Erythroblast (primary cell): ENCODE results near the gene ITGAE.

Experiments
- DNase-seq, 2 experiments: peaks; one replicate each; lab custom pipeline; 2025; lab: John Stamatoyannopoulos, UW
- GATA1 ChIP-seq: IDR thresholded peaks from 2 replicates; pipeline ENCODE4 v1.6.1; 2011; ENCODE audit warnings: low read depth, mild to moderate bottlenecking, control low read depth, low read length, moderate library complexity
- POLR2A ChIP-seq: IDR thresholded peaks from 2 replicates; pipeline ENCODE4 v1.6.1; 2011; ENCODE audit warnings: mild to moderate bottlenecking, low read length

Gene ITGAE

DNA sequence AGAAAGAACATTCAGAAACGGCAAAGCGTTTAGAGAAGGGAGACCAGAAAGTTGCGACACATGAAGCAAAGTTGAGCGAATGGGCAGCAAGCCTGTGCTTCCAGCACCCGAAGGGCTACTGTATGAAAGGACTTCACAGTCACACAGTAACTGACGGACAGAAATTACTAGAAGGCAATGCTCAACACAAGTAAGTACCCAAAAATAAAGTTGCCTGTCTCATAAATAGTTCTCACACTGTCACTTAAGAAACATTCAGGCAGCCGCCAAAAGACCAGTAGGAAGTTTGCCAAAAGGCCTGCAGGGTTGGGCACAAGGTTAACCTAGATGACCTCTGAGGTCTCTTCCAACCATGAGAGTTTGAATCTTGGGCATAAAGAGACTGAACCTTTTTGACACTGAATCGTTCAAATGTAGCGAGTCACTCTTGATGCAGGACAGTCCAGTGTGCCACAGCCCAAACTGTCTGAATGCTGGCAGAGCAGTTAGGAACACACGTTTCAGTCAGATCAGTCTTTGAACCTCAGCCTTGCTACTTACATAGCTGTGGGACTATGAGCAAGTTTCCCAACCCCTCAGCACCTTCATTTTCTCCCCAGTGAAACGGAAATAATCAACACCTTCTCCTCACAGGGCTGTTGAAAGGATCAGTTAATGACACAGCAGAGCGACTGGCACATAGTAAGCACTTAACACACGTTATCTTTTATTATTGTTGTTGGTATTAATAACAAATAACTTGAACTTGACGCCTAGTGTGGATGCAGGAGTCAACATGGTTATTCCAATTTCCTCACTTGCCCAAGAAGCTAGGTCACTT, 34.6 kb upstream of the ITGAE start:
- no peak for DNase-seq
- TF ChIP-seq GATA1 (no peak), POLR2A (no peak)

DNA sequence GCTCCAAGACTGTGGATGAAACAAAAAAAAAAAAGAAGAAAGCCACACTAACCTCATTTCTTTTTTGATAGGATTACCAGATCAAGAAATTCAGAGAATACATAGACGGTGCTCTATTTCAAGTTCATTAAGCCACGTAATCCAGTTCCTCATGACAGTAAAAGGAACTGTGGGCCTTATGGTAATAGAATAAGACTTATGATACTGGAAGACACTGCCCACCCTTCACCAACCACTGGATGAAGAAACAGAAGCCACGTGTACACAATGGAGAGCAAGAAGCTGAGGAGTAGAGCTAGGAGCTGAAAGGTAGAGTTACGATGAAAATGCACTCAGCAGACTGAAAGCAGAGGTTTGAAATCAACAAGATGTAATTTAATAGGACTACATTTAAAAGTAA, 33.8 kb upstream of the ITGAE start:
- no peak for TF ChIP-seq POLR2A
- no peak for TF ChIP-seq GATA1
- DNase-seq = no peak

DNA sequence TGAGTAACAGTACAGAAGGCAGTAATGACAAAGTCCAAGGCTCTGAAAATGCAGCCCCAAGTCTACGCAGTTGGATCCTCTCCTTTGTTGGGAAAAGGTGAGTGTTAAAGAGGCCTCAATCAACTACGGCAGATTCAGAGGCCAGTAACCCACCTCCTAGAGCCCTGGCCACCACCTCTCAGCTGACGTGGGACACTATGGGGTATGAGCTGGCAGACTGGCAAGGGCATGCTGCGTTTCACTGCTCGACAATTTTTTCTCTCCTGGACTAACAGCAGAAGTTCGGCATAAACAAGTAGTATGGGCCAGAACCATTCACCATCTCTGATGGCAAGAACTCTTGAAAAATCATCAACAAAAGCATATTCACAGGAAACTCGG, 27.9 kb upstream of the ITGAE start:
- TF ChIP-seq POLR2A (no peak), GATA1 (no peak)
- DNase-seq = no peak

DNA sequence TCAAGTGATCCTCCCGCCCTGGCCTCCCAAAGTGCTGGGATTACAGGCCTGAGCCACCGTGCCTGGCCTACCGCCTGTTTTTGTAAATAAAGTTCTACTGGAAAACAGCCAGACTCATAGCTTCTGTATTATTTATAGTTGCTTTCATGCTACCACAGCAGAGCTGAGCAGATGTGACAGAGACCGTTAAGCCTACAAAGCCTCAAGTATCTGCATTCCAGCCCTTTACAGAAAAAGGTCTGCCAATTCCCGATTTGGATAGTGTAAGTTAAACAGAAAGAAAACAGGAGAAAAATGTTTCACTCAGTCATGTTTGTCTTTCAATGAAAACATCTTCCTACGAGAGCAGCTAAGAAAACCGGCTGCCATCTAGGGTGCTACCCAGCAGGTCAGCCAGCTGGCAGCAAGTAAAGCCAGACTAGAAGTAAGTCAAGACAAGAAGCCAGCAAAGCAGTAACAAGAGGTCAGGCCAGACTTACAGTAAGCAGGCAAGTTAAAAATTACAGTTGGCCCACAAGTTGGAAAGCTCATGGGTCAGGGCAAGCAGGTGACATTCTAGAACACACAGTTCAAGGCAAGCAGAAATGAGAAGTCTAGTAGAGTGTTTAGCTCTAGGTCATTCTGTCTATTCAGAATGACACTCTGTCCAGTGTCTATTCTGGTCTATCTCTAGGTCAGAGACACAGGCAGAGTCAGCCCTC, 27.3 kb upstream of the ITGAE start:
- DNase-seq = no peak
- TF ChIP-seq POLR2A = no peak

DNA sequence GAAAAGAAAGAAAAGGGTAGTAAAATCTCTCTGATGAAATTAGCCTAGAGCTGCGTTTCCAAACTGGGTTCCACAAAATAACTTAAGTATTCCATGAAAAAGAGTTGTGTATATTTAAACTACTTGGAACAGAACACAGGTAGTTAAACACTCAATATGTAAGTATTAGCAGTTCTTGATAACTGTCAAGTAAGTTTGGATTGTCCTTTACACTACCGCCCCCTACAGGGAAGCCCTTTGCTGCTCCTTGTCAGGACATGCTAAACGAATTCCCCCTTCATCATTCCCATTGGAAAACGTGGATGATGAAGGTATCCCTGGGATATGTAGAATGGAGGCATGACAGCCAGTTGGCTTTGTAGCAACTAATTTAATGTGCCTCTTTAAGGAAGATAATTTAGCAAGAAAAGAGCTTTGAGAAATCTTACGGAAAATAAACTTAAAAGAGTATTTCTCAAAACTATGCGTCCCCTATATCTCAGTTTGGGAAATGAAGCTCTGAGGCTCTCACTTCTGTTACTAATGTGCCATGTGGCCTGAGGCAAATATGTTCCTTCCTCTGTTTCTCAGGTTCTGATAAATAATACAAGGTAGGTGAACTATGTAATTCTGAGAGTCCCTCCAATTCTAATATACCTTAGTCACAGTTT, 26.3 kb upstream of the ITGAE start:
- DNase-seq = peak; percentile 56 to 72
- TF ChIP-seq GATA1 (no peak), POLR2A (no peak)

DNA sequence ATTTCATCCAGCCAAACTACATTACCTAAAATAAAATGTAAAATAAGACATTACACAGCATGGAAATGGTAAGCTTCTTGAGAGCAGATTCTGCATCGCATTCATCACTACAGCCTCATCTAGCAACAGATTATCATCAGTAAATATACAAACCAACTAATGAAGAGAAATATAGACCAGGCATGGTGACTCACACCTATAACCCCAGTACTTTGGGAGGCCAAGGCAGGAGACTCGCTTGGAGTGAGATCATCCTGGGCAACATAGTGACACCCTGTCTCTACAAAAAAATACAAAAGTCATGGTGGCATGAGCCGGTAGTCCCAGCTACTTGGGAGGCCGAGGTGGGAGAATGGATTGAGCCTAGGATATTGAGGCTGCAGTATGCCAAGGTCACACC, 25.2 kb upstream of the ITGAE start:
- peak in 1 of 2 experiments; percentile 34 for DNase-seq
- TF ChIP-seq GATA1 (no peak), POLR2A (no peak)

DNA sequence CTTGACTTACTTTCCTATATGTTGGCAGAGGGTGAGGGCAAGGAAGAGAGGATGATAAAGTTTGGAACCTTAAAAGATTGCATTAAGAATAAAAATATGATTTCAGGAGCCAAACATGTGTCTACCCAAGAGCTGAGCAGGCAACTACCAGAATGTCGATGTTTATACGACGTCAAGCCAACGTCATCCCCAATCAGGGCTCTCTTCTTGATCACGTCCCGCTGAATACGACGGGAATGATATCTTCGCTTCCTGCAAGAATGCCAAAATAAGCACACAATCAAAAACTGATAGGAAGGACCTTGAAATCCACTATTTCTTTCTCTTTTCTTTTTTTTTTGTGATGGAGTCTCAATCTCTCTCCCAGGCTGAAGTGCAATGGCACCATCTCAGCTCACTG, 20.1 kb upstream of the ITGAE start:
- no peak for DNase-seq
- no peak for TF ChIP-seq POLR2A
- TF ChIP-seq GATA1 = no peak

DNA sequence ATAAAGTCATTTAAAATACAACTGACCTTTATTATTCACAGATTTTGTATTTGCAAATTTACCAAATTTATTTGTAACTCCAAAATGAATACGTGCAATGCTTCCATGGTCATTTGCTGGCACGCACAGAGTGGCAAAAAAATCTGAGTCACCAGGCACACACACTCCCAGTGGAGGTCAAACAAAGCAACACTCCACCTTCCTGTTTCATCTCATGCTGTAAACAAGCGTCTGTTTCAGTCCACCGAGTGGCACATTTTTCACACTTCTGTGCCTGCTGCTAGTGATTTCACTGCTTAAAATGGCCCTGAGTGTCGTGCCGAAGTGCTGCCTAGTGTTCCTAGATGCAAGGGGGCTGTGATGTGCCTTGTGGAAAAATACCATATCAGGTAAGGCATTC, 17.8 kb upstream of the ITGAE start:
- TF ChIP-seq POLR2A (no peak), GATA1 (no peak)
- no peak for DNase-seq

DNA sequence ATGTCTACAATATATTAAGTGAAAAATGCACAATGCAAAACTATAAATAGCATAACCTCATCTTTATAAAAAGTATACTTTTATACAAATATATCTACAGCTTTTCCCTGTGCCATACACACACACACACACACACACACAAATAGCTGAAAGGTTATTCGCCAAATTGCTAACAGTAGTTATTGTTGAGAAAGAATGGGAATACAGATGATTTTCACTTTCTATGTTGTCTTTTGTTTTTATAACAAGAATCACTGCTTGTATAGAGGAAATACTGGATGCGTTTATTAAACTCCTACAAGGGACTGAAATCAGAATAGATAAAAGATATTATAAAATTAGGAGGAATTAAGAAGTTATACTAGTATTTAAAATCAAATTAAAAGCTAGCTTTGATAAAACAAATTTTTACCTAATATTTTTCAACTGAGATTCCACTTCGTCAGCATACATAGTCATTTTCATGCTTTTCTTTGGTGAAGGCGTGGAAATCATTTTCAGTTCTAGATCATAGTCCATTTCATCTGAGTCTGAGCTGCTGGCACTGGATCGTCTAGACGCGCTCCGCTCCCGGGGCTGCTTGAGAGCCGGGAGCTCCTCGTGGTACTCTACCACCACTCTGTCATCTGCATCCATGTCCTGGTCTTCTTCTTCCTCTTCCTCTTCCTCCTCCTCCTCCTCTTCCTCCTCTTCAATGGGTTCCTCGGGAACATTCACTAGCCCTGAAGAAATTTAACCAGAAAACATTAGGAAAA, 17.0 kb upstream of the ITGAE start:
- no peak for DNase-seq
- TF ChIP-seq POLR2A = no peak
- TF ChIP-seq GATA1 = no peak

DNA sequence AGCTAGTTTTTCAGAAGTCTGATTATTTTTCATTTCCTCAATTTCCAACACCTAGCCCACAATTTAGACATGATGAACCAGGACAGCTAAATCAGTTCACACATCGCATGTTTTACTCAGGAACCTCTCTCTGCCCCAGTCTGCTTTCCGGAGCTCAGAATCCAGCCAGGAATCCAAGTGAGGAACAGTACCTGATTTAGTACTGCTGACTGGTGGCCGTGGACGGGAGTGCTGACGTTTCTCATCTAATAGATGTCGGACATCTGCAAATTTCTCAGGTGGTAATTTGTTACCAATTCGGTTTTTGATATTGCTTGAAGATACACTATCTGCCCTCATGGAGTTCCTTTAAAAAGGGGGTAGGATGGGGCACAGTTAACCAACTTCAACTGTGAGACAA, 14.9 kb upstream of the ITGAE start:
- TF ChIP-seq POLR2A = no peak
- TF ChIP-seq GATA1 = no peak
- DNase-seq = no peak

DNA sequence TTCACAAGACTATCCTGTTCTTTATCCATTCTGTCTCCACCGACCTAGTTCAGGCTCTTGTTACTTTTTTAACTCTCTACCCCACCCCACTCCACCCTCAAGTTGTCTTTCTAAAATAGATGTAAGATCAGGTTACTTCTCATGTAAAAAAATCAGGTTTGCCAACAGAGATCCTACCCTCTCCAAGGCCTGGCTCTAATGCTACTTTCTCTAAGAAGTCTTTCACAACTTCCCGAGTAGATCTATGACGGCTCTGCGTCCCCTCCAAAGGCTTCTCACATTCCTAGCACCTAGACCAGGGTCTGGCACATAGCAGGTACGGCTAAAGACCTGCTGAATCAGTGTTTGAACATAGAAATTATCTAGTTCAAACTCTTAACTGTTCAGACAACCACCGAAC, 14.1 kb upstream of the ITGAE start:
- no peak for DNase-seq
- no peak for TF ChIP-seq POLR2A
- no peak for TF ChIP-seq GATA1

DNA sequence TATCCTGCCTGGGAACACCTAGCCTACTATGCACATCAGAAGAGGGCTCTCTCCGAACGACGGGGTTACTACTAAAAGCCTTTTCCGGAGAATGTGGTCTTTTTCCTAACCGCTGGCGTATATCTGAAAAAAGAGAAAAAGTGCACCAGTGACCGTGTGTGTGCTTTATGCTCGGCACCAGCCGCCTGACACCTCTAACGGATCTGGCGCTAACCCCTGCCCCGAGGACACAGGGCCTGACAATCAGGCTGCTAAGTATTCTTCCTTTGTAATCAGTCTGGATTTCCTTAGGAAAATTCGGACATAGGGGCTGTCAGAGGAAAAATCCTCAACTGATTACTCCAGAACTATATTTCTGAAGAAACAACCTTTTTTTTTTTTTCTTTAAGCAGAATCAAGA, 13.4 kb upstream of the ITGAE start:
- TF ChIP-seq GATA1 = no peak
- TF ChIP-seq POLR2A = no peak
- no peak for DNase-seq

DNA sequence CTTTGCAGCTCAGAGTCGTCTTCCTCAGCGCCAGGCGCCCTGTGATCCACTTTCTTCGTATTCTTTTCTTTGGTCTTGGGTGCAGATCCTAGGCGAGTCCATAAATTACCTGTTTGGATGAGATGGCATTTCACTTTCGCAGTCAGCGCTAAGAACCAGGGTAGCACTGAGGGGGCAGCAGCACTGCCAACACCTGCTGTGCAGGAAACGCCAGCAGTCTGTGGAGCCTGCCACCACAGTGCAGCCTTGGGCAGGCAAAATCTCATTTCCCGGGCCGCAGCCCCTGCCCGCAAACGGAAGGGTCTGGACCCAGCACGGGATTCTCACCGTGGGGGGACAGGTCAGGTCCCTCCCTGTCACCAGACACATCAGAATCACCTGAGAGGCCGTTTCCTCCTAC, 12.2 kb upstream of the ITGAE start:
- no peak for DNase-seq
- TF ChIP-seq GATA1 (no peak), POLR2A (no peak)
